ENCODE data around the gene MRPL1. TPM values are rescaled to one million over a fixed set of nuclear protein-coding genes. Genes with fewer than 3 reads are reported as not detected.

MRPL1 gene
- total RNA-seq: 10 to 100 TPM; 28.5 to 43.2 TPM

GRCh38 chr4:77862478-77863216 lies at the start of gene MRPL1:
MRPL1 (plus strand) TSS chr4:77862830; CDS start chr4:77862849, 19 bp downstream.
- DNase-seq (peak; percentile 93), ATAC-seq (peak; percentile 79)
- H3K36me3 Mint-ChIP-seq: peaks cover 21% of the 10 kb centered on the region
- CTCF ChIA-PET: interaction anchor here (0.9 to 2.6 kb wide), 11 partner anchors 10 to 261 kb away, joined by 3 to 32 read pairs (median 3); partner anchors contain the start of gene CNOT6L
- H3K27me3 Mint-ChIP-seq: peaks cover 4% of the 10 kb centered on the region
- peak within 1 kb of the TSS; percentile 94 for H3K4me3 Mint-ChIP-seq
- peaks cover 51% of the 10 kb centered on the region for H3K4me1 Mint-ChIP-seq
- peak within 1 kb of the TSS; percentile 99 for H3K27ac Mint-ChIP-seq
- no peaks in the 10 kb centered on the region for H3K9me3 Mint-ChIP-seq (ENCODE audit: low read depth)

- H3K27me3 Mint-ChIP-seq: no peaks in the 10 kb centered on the region
- peaks cover 34% of the 10 kb centered on the region for H3K36me3 Mint-ChIP-seq
- DNase-seq (no peak), ATAC-seq (no peak)
- H3K4me3 Mint-ChIP-seq: no peak overlapping the region
- no peaks in the 10 kb centered on the region for H3K9me3 Mint-ChIP-seq (ENCODE audit: low read depth)
- CTCF ChIA-PET: no interaction called here
- H3K4me1 Mint-ChIP-seq: peaks cover 51% of the 10 kb centered on the region
- no peak overlapping the region for H3K27ac Mint-ChIP-seq
Measured at GRCh38 chr4:77815636-77816035, 47.0 kb upstream of the MRPL1 start.

GRCh38 chr4:77816546-77816945 lies 46.1 kb upstream of the MRPL1 start:
- CTCF ChIA-PET: interaction anchor here (1.4 to 2.8 kb wide), 3 partner anchors 16 to 46 kb away, joined by 7 to 14 read pairs (median 13); partner anchors contain the start of gene MRPL1
- peak overlapping the region; percentile 33 for H3K27ac Mint-ChIP-seq
- H3K4me1 Mint-ChIP-seq: peaks cover 50% of the 10 kb centered on the region
- H3K36me3 Mint-ChIP-seq: peaks cover 26% of the 10 kb centered on the region
- no peaks in the 10 kb centered on the region for H3K9me3 Mint-ChIP-seq (ENCODE audit: low read depth)
- DNase-seq (no peak), ATAC-seq (no peak)
- H3K4me3 Mint-ChIP-seq: peak overlapping the region; percentile 41
- no peaks in the 10 kb centered on the region for H3K27me3 Mint-ChIP-seq

- H3K36me3 Mint-ChIP-seq: peaks cover 20% of the 10 kb centered on the region
- peak overlapping the region; percentile 95 for H3K27ac Mint-ChIP-seq
- CTCF ChIA-PET: interaction anchor here (0.9 to 2.8 kb wide), 9 partner anchors 15 to 83 kb away, joined by 3 to 14 read pairs (median 4); partner anchors contain the start of gene MRPL1
- H3K4me1 Mint-ChIP-seq: peaks cover 54% of the 10 kb centered on the region
- ATAC-seq (no peak), DNase-seq (no peak)
- peak overlapping the region; percentile 98 for H3K4me3 Mint-ChIP-seq
- no peaks in the 10 kb centered on the region for H3K27me3 Mint-ChIP-seq
- no peaks in the 10 kb centered on the region for H3K9me3 Mint-ChIP-seq (ENCODE audit: low read depth)
Measured at GRCh38 chr4:77817304-77818072, 45.1 kb upstream of the MRPL1 start.

- Mint-ChIP-seq H3K4me1 (peaks cover 54% of the 10 kb centered on the region), H3K9me3 (ENCODE audit: low read depth) (no peaks in the 10 kb centered on the region)
Measured at GRCh38 chr4:77818073-77818601, 44.5 kb upstream of the MRPL1 start.

GRCh38 chr4:77818602-77819403 lies 43.8 kb upstream of the MRPL1 start, which contains the start of gene CNOT6L:
CNOT6L (minus strand) TSS chr4:77819368; CDS start chr4:77819308, 60 bp downstream.
- CTCF ChIA-PET: interaction anchor here (0.8 to 2.8 kb wide), 7 partner anchors 9 to 44 kb away, joined by 3 to 14 read pairs (median 4); partner anchors contain the start of gene MRPL1
- Mint-ChIP-seq H3K4me1 (peaks cover 48% of the 10 kb centered on the region), H3K36me3 (peaks cover 16% of the 10 kb centered on the region), H3K4me3 (peak within 1 kb of the TSS; percentile 98), H3K27me3 (no peaks in the 10 kb centered on the region), H3K9me3 (ENCODE audit: low read depth) (no peaks in the 10 kb centered on the region), H3K27ac (peak within 1 kb of the TSS; percentile 99)
- peak; percentile 81 for DNase-seq
- ATAC-seq: peak; percentile 32

More at GRCh38 chr4:77818073-77818601, 44.5 kb upstream of the MRPL1 start:
- Mint-ChIP-seq H3K4me3 (peak overlapping the region; percentile 98), H3K27ac (peak overlapping the region; percentile 95), H3K36me3 (peaks cover 16% of the 10 kb centered on the region), H3K27me3 (no peaks in the 10 kb centered on the region)
- CTCF ChIA-PET: interaction anchor here (0.8 to 2.8 kb wide), 9 partner anchors 9 to 83 kb away, joined by 3 to 14 read pairs (median 3); partner anchors contain the start of gene MRPL1
- DNase-seq (peak; percentile 72), ATAC-seq (peak; percentile 28)

- Mint-ChIP-seq H3K27ac (peak overlapping the region; percentile 99), H3K27me3 (no peaks in the 10 kb centered on the region), H3K4me1 (peaks cover 44% of the 10 kb centered on the region), H3K4me3 (peak overlapping the region; percentile 98), H3K36me3 (peaks cover 14% of the 10 kb centered on the region), H3K9me3 (ENCODE audit: low read depth) (no peaks in the 10 kb centered on the region)
- ATAC-seq: peak; percentile 7
- CTCF ChIA-PET: interaction anchor here (0.7 to 2.8 kb wide), 10 partner anchors 8 to 85 kb away, joined by 3 to 32 read pairs (median 6); partner anchors contain the start of gene MRPL1
- DNase-seq: peak; percentile 58
Measured at GRCh38 chr4:77819404-77819842, 43.2 kb upstream of the MRPL1 start.

GRCh38 chr4:77819843-77820648 lies 42.6 kb upstream of the MRPL1 start:
- Mint-ChIP-seq H3K9me3 (ENCODE audit: low read depth) (no peaks in the 10 kb centered on the region), H3K27ac (peak overlapping the region; percentile 97), H3K4me3 (peak overlapping the region; percentile 98), H3K36me3 (peaks cover 12% of the 10 kb centered on the region), H3K4me1 (peaks cover 39% of the 10 kb centered on the region), H3K27me3 (no peaks in the 10 kb centered on the region)
- CTCF ChIA-PET: interaction anchor here (0.7 to 2.5 kb wide), 10 partner anchors 8 to 85 kb away, joined by 3 to 32 read pairs (median 6); partner anchors contain the start of gene MRPL1
- peak; percentile 96 for DNase-seq
- ATAC-seq: peak; percentile 84

GRCh38 chr4:77820649-77821561 lies 41.7 kb upstream of the MRPL1 start:
- no peak for ATAC-seq
- CTCF ChIA-PET: interaction anchor here (1.0 to 2.5 kb wide), 10 partner anchors 9 to 86 kb away, joined by 3 to 32 read pairs (median 6); partner anchors contain the start of gene MRPL1
- Mint-ChIP-seq H3K4me3 (peak overlapping the region; percentile 98), H3K9me3 (ENCODE audit: low read depth) (no peaks in the 10 kb centered on the region), H3K27me3 (no peaks in the 10 kb centered on the region), H3K27ac (peak overlapping the region; percentile 97), H3K4me1 (peaks cover 31% of the 10 kb centered on the region), H3K36me3 (peaks cover 12% of the 10 kb centered on the region)
- DNase-seq: no peak

- peaks cover 26% of the 10 kb centered on the region for H3K4me1 Mint-ChIP-seq
- peaks cover 12% of the 10 kb centered on the region for H3K36me3 Mint-ChIP-seq
- ATAC-seq (peak; percentile 3), DNase-seq (peak; percentile 65)
- CTCF ChIA-PET: interaction anchor here (1.3 to 2.5 kb wide), 3 partner anchors 30 to 40 kb away, joined by 3 to 13 read pairs (median 5); partner anchors contain the start of gene MRPL1
- no peaks in the 10 kb centered on the region for H3K27me3 Mint-ChIP-seq
- H3K4me3 Mint-ChIP-seq: peak overlapping the region; percentile 98
- H3K9me3 Mint-ChIP-seq (ENCODE audit: low read depth): no peaks in the 10 kb centered on the region
- peak overlapping the region; percentile 97 for H3K27ac Mint-ChIP-seq
Measured at GRCh38 chr4:77821775-77822174, 40.9 kb upstream of the MRPL1 start.

- CTCF ChIA-PET: interaction anchor here (1.4 kb wide), 1 partner anchor 27 kb away, joined by 4 read pairs; no protein-coding TSS in a partner anchor
- no peaks in the 10 kb centered on the region for H3K9me3 Mint-ChIP-seq (ENCODE audit: low read depth)
- H3K4me1 Mint-ChIP-seq: peaks cover 27% of the 10 kb centered on the region
Measured at GRCh38 chr4:77826275-77826674, 36.4 kb upstream of the MRPL1 start.

More at GRCh38 chr4:77826275-77826674, 36.4 kb upstream of the MRPL1 start:
- no peak overlapping the region for H3K27ac Mint-ChIP-seq
- H3K4me3 Mint-ChIP-seq: no peak overlapping the region
- DNase-seq (no peak), ATAC-seq (no peak)
- H3K36me3 Mint-ChIP-seq: no peaks in the 10 kb centered on the region
- no peaks in the 10 kb centered on the region for H3K27me3 Mint-ChIP-seq

Measured in activated CD8-positive, alpha-beta memory T cell treated with anti-CD3 and anti-CD28 coated beads, Interleukin-2, amount 10 ng/mL, durations not matched to agents 7 days and 5 days (primary cell).